SJSA1 (cell line): ENCODE results near the gene GIMAP2. TPM values are rescaled to one million over a fixed set of nuclear protein-coding genes. Genes with fewer than 3 reads are reported as not detected.

Source experiments
- DNase-seq, 2 experiments: peaks; one replicate each; pipeline ENCODE4 v3.0.0-alpha.2; 2015 to 2020; ENCODE audit warnings: low spot score in 2 of 2, low read depth in 1 of 2
- H3K27ac ChIP-seq: fragments of 250-450 bp; sonication (Bioruptor Pico); 2 replicates; pipeline ENCODE4 v1.5.1; 2020; ENCODE audit warnings: mild to moderate bottlenecking, moderate library complexity
- H3K27me3 ChIP-seq: fragments of 250-450 bp; sonication (Bioruptor Pico); replicated peaks from 2 replicates; pipeline ENCODE4 v1.5.1; 2020; ENCODE audit warnings: mild to moderate bottlenecking, moderate library complexity
- H3K36me3 ChIP-seq: fragments of 250-450 bp; sonication (Bioruptor Pico); 2 replicates; pipeline ENCODE4 v1.5.1; 2020; ENCODE audit warnings: mild to moderate bottlenecking
- H3K4me1 ChIP-seq: fragments of 250-450 bp; sonication (Bioruptor Pico); replicated peaks from 2 replicates; pipeline ENCODE4 v1.6.1; 2021; ENCODE audit warnings: mild to moderate bottlenecking
- H3K4me3 ChIP-seq: fragments of 250-450 bp; sonication (Bioruptor Pico); 2 replicates; pipeline ENCODE4 v1.5.1; 2020; ENCODE audit warnings: mild to moderate bottlenecking
- H3K9me3 ChIP-seq: fragments of 250-450 bp; sonication (Bioruptor Pico); replicated peaks from 2 replicates; pipeline ENCODE4 v1.5.1; 2020; ENCODE audit warnings: mild to moderate bottlenecking
- total RNA-seq: library from RNA; depleted of rRNA; stranded (reverse); fragments of >200 nt; shearing (Covaris generic); gene quantifications from 2 replicates; pipeline ENCODE4 v1.2.3, GENCODE V29; 2014

GIMAP2 gene
- total RNA-seq, 1 experiment from 2014 or later = 0.76 TPM

GRCh38 chr7:150703209-150703608 is 17.7 kb downstream of the GIMAP2 start:
- Histone ChIP-seq H3K27ac (no peak overlapping the region), H3K9me3 (no peaks in the 10 kb centered on the region; the same call in 1 of the 2 replicates), H3K4me1 (no peaks in the 10 kb centered on the region), H3K36me3 (no peaks in the 10 kb centered on the region), H3K27me3 (no peaks in the 10 kb centered on the region), H3K4me3 (no peak overlapping the region)
- DNase-seq = no peak

- H3K9me3 ChIP-seq = no peaks in the 10 kb centered on the region
- H3K4me3 ChIP-seq = no peak overlapping the region
- no peaks in the 10 kb centered on the region for H3K27me3 ChIP-seq
- no peaks in the 10 kb centered on the region for H3K36me3 ChIP-seq
- no peak for DNase-seq
- no peak overlapping the region for H3K27ac ChIP-seq
- no peaks in the 10 kb centered on the region for H3K4me1 ChIP-seq
Observed at GRCh38 chr7:150715293-150715692, 29.8 kb downstream of the GIMAP2 start.

DNA sequence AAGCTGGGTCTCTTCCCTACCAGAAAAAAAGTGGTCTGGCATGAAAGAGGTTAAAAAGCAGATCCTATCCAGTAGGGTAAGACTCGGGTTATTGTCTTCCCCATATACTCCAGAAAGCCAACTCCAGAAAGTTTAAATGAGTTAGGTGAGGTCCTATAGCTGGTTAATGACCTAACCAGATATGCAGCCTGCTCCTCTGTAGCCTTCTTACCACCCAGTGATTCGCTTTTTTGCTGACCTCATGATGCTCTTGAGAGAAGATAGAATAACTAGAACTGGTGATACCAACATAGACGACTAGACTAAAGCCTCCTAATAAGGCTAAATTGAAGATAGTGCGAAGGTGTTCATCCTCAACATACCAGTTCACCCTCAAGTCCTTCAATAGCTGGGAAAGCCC is 30.2 kb downstream of the GIMAP2 start:
- Histone ChIP-seq H3K4me1 (no peaks in the 10 kb centered on the region), H3K9me3 (no peaks in the 10 kb centered on the region), H3K4me3 (no peak overlapping the region), H3K36me3 (no peaks in the 10 kb centered on the region), H3K27ac (no peak overlapping the region), H3K27me3 (no peaks in the 10 kb centered on the region)
- no peak for DNase-seq

- DNase-seq = no peak
- no peaks in the 10 kb centered on the region for H3K27me3 ChIP-seq
- H3K27ac ChIP-seq = no peak within 1 kb of the TSS
- no peaks in the 10 kb centered on the region for H3K36me3 ChIP-seq
- H3K4me1 ChIP-seq = no peaks in the 10 kb centered on the region
- no peak within 1 kb of the TSS for H3K4me3 ChIP-seq
- no peaks in the 10 kb centered on the region for H3K9me3 ChIP-seq
Observed at GRCh38 chr7:150716368-150716767, 30.9 kb downstream of the GIMAP2 start, which contains the start of gene GIMAP1. Gene GIMAP1, plus strand, starts transcription at chr7:150716613. Its CDS starts 2,435 bp downstream, at chr7:150719048.

DNA sequence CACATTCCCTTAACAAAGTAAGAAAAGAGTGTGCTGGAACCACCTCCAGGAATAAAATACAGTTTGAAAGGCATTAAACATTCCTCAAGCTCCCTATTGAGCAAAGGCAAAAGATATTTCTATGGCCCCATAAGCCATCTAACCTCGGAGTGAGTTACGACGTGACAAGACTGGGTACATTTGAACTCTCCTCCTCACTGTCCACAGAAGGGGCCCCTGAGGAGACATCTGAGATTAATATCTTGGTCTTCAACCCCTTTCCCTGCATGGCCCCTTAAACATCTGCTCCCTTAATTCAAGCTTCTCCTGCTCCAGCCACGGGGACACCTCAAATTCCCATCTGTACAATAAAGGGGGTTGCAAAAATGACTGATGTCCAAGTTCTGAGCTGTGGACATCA is 31.4 kb downstream of the GIMAP2 start:
- H3K27me3 ChIP-seq = no peaks in the 10 kb centered on the region
- no peaks in the 10 kb centered on the region for H3K4me1 ChIP-seq
- no peaks in the 10 kb centered on the region for H3K36me3 ChIP-seq
- no peak overlapping the region for H3K27ac ChIP-seq
- no peak for DNase-seq
- H3K9me3 ChIP-seq = no peaks in the 10 kb centered on the region
- H3K4me3 ChIP-seq = no peak overlapping the region

DNA sequence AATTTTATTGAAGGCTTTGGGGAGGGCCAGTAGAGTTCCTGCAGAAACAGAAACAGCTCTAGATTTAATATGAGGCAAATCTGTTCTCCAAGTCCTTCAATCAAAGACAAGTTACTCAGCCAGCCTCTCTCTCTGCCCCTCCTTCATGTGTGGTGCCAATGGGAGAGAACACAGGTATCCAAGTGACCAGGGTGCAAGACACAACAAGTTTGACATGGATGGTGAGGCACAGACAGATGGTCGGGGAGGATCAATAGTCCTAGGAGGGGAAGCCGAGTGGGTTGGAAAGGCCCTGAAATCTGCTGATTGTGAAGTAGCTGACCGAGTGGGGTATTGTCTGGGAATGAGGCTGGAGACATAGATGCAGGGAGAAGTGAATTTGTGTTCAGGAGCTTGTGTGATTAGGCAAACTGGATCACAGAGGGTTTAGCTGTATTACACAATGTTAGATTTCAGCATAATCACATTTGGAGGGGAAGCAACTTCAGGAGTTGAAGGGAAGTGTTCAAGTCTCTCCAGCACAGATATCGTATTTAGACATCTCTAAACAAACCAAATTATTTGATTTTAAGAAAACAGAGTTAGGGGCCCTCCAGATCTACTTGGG is 32.4 kb downstream of the GIMAP2 start:
- H3K4me3 ChIP-seq = no peak overlapping the region
- H3K4me1 ChIP-seq = no peaks in the 10 kb centered on the region
- H3K27me3 ChIP-seq = no peaks in the 10 kb centered on the region
- H3K9me3 ChIP-seq = no peaks in the 10 kb centered on the region
- no peak for DNase-seq
- no peaks in the 10 kb centered on the region for H3K36me3 ChIP-seq
- no peak overlapping the region for H3K27ac ChIP-seq

GRCh38 chr7:150719436-150719835 is 33.9 kb downstream of the GIMAP2 start:
- Histone ChIP-seq H3K4me1 (no peaks in the 10 kb centered on the region), H3K4me3 (no peak overlapping the region), H3K9me3 (no peaks in the 10 kb centered on the region), H3K36me3 (no peaks in the 10 kb centered on the region), H3K27me3 (no peaks in the 10 kb centered on the region), H3K27ac (no peak overlapping the region)
- no peak for DNase-seq

- Histone ChIP-seq H3K4me3 (no peak overlapping the region), H3K9me3 (no peaks in the 10 kb centered on the region), H3K27ac (no peak overlapping the region), H3K36me3 (no peaks in the 10 kb centered on the region), H3K27me3 (no peaks in the 10 kb centered on the region), H3K4me1 (no peaks in the 10 kb centered on the region)
- DNase-seq = no peak
Observed at GRCh38 chr7:150719960-150720891, 34.7 kb downstream of the GIMAP2 start.

- no peak overlapping the region for H3K27ac ChIP-seq
- no peaks in the 10 kb centered on the region for H3K9me3 ChIP-seq
- no peak overlapping the region for H3K4me3 ChIP-seq
- H3K27me3 ChIP-seq = no peaks in the 10 kb centered on the region
- no peaks in the 10 kb centered on the region for H3K4me1 ChIP-seq
- DNase-seq = no peak
- H3K36me3 ChIP-seq = no peaks in the 10 kb centered on the region
Observed at GRCh38 chr7:150721970-150722373, 36.5 kb downstream of the GIMAP2 start.

DNA sequence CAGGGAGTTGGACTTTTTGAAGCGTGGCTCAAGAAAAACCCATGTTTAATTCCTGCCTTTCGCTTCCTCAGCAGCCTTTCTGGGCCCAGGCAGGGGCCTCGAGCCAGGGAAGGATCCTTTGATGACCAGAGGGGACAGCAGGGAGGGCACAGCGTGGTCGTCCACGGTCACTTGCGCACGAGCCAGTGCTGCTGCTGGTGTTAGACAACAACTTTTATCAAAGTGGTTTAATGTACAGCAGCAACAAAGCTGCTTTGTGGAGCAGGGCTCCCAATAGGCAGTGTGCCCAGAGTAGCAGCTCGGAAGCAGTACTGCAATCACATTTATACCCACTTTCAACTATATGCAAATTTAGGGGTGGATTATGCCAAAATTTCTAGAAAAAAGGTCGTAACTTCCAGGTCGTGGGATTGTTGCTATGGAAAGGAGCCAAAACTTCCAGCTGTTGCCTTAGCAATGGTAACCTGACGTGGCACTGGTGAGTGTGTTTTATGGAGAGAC is 37.0 kb downstream of the GIMAP2 start:
- Histone ChIP-seq H3K27ac (no peak overlapping the region), H3K4me1 (no peaks in the 10 kb centered on the region), H3K36me3 (no peaks in the 10 kb centered on the region), H3K4me3 (no peak overlapping the region), H3K27me3 (no peaks in the 10 kb centered on the region), H3K9me3 (no peaks in the 10 kb centered on the region)
- no peak for DNase-seq

GRCh38 chr7:150723467-150723866 is 38.0 kb downstream of the GIMAP2 start:
- H3K36me3 ChIP-seq = no peaks in the 10 kb centered on the region
- no peak overlapping the region for H3K4me3 ChIP-seq
- DNase-seq = no peak
- H3K4me1 ChIP-seq = no peaks in the 10 kb centered on the region
- no peak overlapping the region for H3K27ac ChIP-seq
- H3K9me3 ChIP-seq = no peaks in the 10 kb centered on the region
- no peaks in the 10 kb centered on the region for H3K27me3 ChIP-seq

DNA sequence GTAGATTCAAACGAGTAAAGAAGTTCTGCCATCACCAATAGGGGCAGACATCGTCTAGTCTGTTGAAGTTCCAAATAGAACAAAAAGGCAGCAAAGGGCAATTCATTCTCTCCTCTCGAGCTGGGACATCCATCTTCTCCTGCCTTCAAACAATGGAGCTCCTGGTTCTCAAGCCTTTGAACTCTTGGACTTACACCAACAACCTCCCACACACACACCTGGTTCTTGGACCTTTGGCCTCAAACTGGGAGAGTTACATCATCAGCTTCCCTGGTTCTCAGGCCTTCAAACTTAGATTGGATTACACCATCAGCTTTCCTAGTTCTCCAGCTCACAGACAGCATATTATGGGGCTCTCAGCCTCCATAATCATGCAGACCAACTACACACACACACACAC is 41.9 kb downstream of the GIMAP2 start:
- no peak for DNase-seq
- Histone ChIP-seq H3K27me3 (no peaks in the 10 kb centered on the region), H3K36me3 (no peaks in the 10 kb centered on the region), H3K4me3 (no peak overlapping the region), H3K4me1 (no peaks in the 10 kb centered on the region), H3K9me3 (no peaks in the 10 kb centered on the region), H3K27ac (no peak overlapping the region)

DNA sequence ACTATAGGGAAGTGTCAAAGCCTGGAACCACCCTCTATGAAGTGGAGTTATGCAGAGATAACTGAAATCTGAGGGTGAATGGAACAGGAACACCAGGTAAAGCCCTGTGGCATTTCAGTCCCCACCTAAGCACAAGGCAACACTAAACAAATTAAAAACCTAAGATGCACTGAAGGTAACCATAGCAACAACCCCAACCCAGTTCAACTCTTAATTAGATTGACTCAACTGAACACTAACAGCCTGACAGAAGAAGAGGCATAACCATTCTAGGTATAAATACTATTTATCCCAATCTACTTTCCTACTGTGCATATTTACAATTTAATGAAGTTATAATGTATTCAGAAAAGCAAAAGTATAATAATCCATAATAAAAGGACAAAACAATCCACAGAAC is 42.5 kb downstream of the GIMAP2 start:
- no peak for DNase-seq
- H3K27ac ChIP-seq = no peak overlapping the region
- H3K4me3 ChIP-seq = no peak overlapping the region
- no peaks in the 10 kb centered on the region for H3K27me3 ChIP-seq
- no peaks in the 10 kb centered on the region for H3K4me1 ChIP-seq
- H3K9me3 ChIP-seq = no peaks in the 10 kb centered on the region
- H3K36me3 ChIP-seq = no peaks in the 10 kb centered on the region

DNA sequence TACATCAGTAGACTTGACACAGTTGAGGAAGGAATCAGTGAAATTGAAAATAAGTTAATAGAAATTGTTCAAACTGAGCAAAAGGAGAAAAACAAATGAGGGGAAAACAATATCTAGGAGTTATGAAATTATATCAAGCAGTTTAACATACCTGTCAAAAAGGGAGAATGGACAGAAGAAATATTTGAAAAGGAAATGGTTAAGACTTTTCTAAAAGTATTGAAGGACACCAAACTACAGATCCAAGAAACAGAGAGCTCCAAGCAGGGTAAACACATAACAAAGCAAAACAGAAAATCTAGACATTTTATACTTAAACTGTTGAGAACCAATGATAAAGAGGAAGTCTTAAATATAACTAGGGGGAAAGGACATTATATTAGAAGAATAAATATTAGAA is 43.1 kb downstream of the GIMAP2 start:
- H3K36me3 ChIP-seq = no peaks in the 10 kb centered on the region
- H3K27me3 ChIP-seq = no peaks in the 10 kb centered on the region
- no peak for DNase-seq
- H3K9me3 ChIP-seq = no peaks in the 10 kb centered on the region
- H3K4me3 ChIP-seq = no peak overlapping the region
- no peaks in the 10 kb centered on the region for H3K4me1 ChIP-seq
- no peak overlapping the region for H3K27ac ChIP-seq
